Endothelial cell of umbilical vein (primary cell): Measurements from ENCODE around the gene TIMM10.

ENCODE experiments used
- CTCF ChIP-seq, 2 donors: IDR thresholded peaks; 1 replicate in 1 of 2; 2 replicates in 1 of 2; pipeline ENCODE4 v1.5.1; 2011; ENCODE audit warnings: low read length in 2 of 2, mild to moderate bottlenecking in 2 of 2, moderate library complexity in 2 of 2, control low read depth in 1 of 2, inconsistent platforms in 1 of 2, low read depth in 1 of 2; ENCODE audit not compliant: insufficient read depth in 1 of 2; ENCODE audit errors: extremely low read depth in 1 of 2
- EZH2 ChIP-seq: IDR thresholded peaks from 2 replicates; pipeline ENCODE4 v1.6.1; 2012; ENCODE audit warnings: borderline replicate concordance, low read depth, mild to moderate bottlenecking, moderate library complexity, low read length, inconsistent platforms; ENCODE audit not compliant: severe bottlenecking
- JUN ChIP-seq: IDR thresholded peaks from 2 replicates; pipeline ENCODE4 v1.6.1; 2011; ENCODE audit warnings: borderline replicate concordance, low read depth; ENCODE audit not compliant: insufficient read length, insufficient read depth
- POLR2A ChIP-seq: IDR thresholded peaks from 2 replicates; pipeline ENCODE4 v1.6.1; 2012; ENCODE audit warnings: low read depth, mild to moderate bottlenecking, control low read depth, low read length

DNA sequence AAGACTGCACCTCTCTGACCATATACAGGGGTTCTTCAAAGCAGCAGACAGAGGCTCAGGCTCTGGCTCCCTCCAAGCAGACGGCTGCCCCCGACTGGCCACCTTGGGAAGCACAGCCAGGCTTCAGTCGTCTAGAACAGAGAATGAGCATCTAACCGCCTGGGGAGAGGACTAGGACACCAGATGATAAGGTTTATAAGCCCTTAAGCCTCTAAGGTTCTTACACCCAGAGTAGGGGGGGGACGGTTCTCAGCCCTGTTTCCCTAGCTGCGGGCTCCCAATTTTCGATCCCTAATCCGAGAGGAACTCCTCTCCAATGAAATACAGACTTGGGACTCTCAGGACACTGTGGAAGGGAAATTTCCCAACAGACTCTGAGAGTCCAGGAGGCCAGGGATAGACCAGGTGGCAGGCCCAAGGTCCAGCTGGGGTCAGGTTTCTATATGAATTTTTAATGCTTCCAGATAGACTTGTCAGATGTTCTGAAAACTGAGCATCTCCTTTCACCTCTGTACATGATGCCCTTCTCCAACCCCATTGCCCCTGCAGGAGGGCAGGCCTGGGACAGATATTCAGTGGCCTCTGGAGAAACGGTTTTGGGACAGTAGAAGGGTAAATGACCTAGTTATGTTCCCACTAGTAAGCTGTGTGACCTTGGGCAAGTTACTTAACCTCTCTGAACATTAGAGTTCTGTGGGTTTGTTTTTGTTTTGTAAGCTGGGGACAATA is 50.0 kb downstream of the TIMM10 start:
- TF ChIP-seq CTCF (IDR thresholded peaks at IDR 0.05; ENCODE audit: extremely low read depth in 1 of 2, insufficient read depth in 1 of 2, low read depth in 1 of 2, low read length in 2 of 2) (peak; percentile 75 to 85), EZH2 (no peak), POLR2A (no peak), JUN (no peak)
